Kidney (tissue), 14 donors: ENCODE measurements around the gene HEXD. TPM values are rescaled to one million over a fixed set of nuclear protein-coding genes. Genes with fewer than 3 reads are reported as not detected.

Experiments used
- DNase-seq, 5 donors: peaks; one replicate each; pipeline ENCODE4 v3.0.0-alpha.2; 2013 to 2020
- FAIRE-seq: peaks from 2 replicates; lab custom pipeline; 2012; peaks lifted over from hg19 to GRCh38; lab: Jason Lieb, UNC
- H3K27ac ChIP-seq, 2 donors: one replicate each; pipeline ENCODE4 v1.7.0; 2013; ENCODE audit warnings: low read depth in 2 of 2, low read length in 2 of 2, inconsistent platforms in 1 of 2
- H3K27me3 ChIP-seq: one replicate; pipeline ENCODE4 v1.7.1; 2013; ENCODE audit warnings: low read length, inconsistent platforms; ENCODE audit not compliant: control insufficient read depth, insufficient read depth
- H3K36me3 ChIP-seq, 3 donors: one replicate each; pipeline versions ENCODE4 v1.7.0 to v1.7.1; 2013; ENCODE audit warnings: low read length in 3 of 3, control low read depth in 1 of 3, inconsistent platforms in 1 of 3; ENCODE audit not compliant: insufficient read depth in 3 of 3, control insufficient read depth in 2 of 3
- H3K4me1 ChIP-seq, 3 donors: one replicate each; pipeline versions ENCODE4 v1.7.0 to v1.7.1; 2013; ENCODE audit warnings: low read length in 3 of 3, inconsistent platforms in 1 of 3, low read depth in 1 of 3; ENCODE audit not compliant: control insufficient read depth in 2 of 3, insufficient read depth in 2 of 3
- H3K4me3 ChIP-seq, 3 donors: one replicate each; pipeline versions ENCODE4 v1.7.0 to v1.8.1; 2013; ENCODE audit warnings: low read length in 3 of 3, control low read depth in 1 of 3, inconsistent platforms in 1 of 3
- H3K9ac ChIP-seq, 3 donors: one replicate each; pipeline versions ENCODE4 v1.7.0 to v1.7.1; 2013; ENCODE audit warnings: low read length in 3 of 3, control low read depth in 1 of 3, inconsistent platforms in 1 of 3
- H3K9me3 ChIP-seq, 3 donors: one replicate each; pipeline versions ENCODE4 v1.7.0 to v1.7.1; 2013; ENCODE audit warnings: low read length in 3 of 3, control low read depth in 1 of 3, inconsistent platforms in 1 of 3; ENCODE audit not compliant: control insufficient read depth in 2 of 3, insufficient read depth in 1 of 3
- intact Hi-C: fragments of 100-400 bp; cut with DNase I; formaldehyde crosslinking; loops from one replicate; pipeline ENCODE4 v1.11.1; 2022
- polyA plus RNA-seq: library from polyadenylated mRNA; stranded (reverse); fragments of 350-450 nt; fragmentation: Illumina TruSeq; extraction: RNeasy Lipid Tissue Mini Kit (QIAGEN cat#74804); gene quantifications from one replicate; pipeline ENCODE4 v1.2.3, GENCODE V29; 2014; ENCODE audit warnings: low read depth, low replicate concordance; ENCODE audit not compliant: insufficient read depth
- total RNA-seq: library from RNA; stranded (reverse); fragmentation: NEBNext Ultra II Directional; extraction: Animal tissue kit (Norgen Biotek cat#: 25700); gene quantifications from one replicate; pipeline ENCODE4 v1.2.1, GENCODE V29; 2021
- TF ChIP-seq, protein P1 (sequence below): IDR thresholded peaks from 3 replicates; pipeline ENCODE4 v1.5.1; 2012; ENCODE audit warnings: mild to moderate bottlenecking, moderate library complexity, borderline replicate concordance; ENCODE audit not compliant: insufficient read depth; ENCODE audit errors: extremely low read depth
- donor health status: control.
- donor health status: control.
- donor health status: control.
- donor health status: control.
- donor health status: control.
- donor health status: DM: yes; HTN: yes; CAD: no.
- donor health status: Normal renal cell carcinoma (clear cell type).

Gene HEXD
- total and polyA plus RNA-seq, 2 donors from 2014 or later, result 39.2 to 42.0 TPM

DNA sequence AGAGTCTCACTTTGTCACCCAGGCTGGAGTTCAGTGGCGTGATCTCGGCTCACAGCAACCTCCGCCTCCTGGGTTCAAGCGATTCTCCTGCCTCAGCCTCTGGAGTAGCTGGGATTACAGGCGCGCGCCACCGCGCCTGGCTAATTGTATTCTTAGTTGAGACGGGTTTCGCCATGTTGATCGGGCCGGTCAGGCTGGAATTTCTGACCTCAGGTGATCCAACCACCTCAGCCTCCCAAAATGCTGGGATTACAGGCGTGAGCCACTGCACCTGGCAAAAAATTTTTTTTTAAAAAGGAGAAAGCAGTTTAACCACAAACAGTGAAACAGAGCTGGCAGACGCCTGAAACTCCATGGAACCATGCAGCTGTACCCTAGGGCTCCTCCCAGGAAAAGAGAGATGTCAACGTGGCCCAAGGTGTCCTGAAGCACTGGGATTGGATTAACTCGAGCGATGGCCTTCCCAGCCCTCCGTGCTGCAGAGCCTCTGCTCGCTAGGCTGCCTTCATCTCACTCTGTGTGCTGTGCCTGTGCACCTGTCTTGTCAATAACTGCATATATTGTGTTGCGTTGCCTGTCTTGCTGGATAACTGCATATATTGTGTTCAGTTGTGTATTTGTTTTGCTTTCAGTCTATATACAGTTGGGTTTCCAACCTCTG, 71.8 kb downstream of the HEXD start:
- no peaks in the 10 kb centered on the region for H3K4me1 ChIP-seq
- intact Hi-C loops, result no loop called here
- TF ChIP-seq, protein P1, sequence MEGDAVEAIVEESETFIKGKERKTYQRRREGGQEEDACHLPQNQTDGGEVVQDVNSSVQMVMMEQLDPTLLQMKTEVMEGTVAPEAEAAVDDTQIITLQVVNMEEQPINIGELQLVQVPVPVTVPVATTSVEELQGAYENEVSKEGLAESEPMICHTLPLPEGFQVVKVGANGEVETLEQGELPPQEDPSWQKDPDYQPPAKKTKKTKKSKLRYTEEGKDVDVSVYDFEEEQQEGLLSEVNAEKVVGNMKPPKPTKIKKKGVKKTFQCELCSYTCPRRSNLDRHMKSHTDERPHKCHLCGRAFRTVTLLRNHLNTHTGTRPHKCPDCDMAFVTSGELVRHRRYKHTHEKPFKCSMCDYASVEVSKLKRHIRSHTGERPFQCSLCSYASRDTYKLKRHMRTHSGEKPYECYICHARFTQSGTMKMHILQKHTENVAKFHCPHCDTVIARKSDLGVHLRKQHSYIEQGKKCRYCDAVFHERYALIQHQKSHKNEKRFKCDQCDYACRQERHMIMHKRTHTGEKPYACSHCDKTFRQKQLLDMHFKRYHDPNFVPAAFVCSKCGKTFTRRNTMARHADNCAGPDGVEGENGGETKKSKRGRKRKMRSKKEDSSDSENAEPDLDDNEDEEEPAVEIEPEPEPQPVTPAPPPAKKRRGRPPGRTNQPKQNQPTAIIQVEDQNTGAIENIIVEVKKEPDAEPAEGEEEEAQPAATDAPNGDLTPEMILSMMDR, result no peak
- H3K9me3 ChIP-seq, result no peaks in the 10 kb centered on the region
- H3K4me3 ChIP-seq, result no peak overlapping the region
- FAIRE-seq (no peak), DNase-seq (no peak)
- H3K36me3 ChIP-seq, result peaks cover 0 to 16% (median 4%) of the 10 kb centered on the region in 3 donors
- no peak overlapping the region for H3K27ac ChIP-seq
- H3K27me3 ChIP-seq, result no peaks in the 10 kb centered on the region
- H3K9ac ChIP-seq, result no peak overlapping the region

DNA sequence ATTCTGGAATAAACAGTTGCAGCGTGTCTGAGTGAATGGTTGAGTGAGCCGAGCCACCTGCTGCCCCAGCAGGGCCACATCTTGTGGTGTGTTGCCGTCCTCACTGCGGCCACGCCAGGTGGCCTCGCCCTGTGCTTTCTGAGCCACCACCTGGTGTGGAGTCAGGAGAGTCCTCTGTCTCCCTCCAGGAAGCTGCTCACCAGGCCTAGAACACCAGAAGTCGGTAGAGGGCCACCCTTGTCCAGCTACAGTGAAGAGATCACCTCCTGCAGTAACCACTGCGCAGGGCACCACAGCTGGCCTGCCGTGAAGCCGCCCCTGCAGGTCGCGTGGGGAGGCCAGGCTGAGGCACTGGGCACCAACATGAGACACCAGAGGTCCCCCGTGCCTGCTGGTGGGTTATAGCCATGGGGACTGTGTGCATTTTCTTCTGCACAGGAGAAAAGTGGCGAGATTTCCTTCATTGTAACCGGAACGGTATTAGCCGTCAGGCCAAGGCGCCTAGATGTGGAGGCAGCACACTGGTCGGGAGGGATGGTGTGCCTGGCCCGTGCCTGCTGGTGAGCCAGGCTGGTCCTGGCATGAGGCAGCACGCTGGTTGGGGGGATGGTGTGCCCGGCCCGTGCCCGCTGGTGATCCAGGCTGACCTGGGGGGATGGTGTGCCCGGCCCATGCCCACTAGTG, 72.5 kb downstream of the HEXD start:
- peaks cover 0 to 12% (median under 1%) of the 10 kb centered on the region in 3 donors for H3K36me3 ChIP-seq
- H3K9ac ChIP-seq, result no peak overlapping the region
- TF ChIP-seq, protein P1, result no peak
- H3K4me3 ChIP-seq, result no peak overlapping the region
- intact Hi-C loops, result no loop called here
- FAIRE-seq (no peak), DNase-seq (no peak)
- H3K9me3 ChIP-seq, result no peaks in the 10 kb centered on the region
- no peaks in the 10 kb centered on the region for H3K4me1 ChIP-seq
- H3K27ac ChIP-seq, result no peak overlapping the region
- no peaks in the 10 kb centered on the region for H3K27me3 ChIP-seq

DNA sequence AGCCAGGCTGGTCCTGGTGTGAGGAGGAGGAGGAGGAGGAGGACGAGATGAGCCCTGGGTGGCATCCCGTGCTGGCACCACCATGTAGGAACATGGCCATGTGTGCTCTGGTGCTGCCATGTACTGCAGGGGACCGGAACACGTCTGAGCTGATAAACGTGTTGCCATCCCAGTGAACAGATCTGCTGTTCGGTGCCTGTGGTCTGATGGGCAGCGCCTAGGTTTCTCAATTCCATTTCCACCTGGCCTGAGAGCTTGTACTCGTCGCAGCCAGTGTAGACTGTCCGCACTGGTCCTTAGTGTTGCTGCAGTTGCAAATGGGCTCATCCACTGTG, 73.0 kb downstream of the HEXD start:
- H3K27ac ChIP-seq, result no peak overlapping the region
- DNase-seq (no peak), FAIRE-seq (no peak)
- peaks cover 0 to 10% (median 0%) of the 10 kb centered on the region in 3 donors for H3K36me3 ChIP-seq
- H3K9ac ChIP-seq, result no peak overlapping the region
- no peaks in the 10 kb centered on the region for H3K9me3 ChIP-seq
- no peaks in the 10 kb centered on the region for H3K27me3 ChIP-seq
- H3K4me1 ChIP-seq, result peaks cover 0 to 2% (median 0%) of the 10 kb centered on the region in 3 donors
- no peak overlapping the region for H3K4me3 ChIP-seq
- intact Hi-C loops, result no loop called here
- TF ChIP-seq, protein P1, result no peak
